ENCODE measurements around the gene COMT.

The COMT gene

GRCh38 chr22:19983741-19984140 is 42.2 kb downstream of the COMT start:
- peak; percentile 11 for DNase-seq

- DNase-seq, result peak; percentile 79
Measured at GRCh38 chr22:19984201-19984753, 42.7 kb downstream of the COMT start.

DNA sequence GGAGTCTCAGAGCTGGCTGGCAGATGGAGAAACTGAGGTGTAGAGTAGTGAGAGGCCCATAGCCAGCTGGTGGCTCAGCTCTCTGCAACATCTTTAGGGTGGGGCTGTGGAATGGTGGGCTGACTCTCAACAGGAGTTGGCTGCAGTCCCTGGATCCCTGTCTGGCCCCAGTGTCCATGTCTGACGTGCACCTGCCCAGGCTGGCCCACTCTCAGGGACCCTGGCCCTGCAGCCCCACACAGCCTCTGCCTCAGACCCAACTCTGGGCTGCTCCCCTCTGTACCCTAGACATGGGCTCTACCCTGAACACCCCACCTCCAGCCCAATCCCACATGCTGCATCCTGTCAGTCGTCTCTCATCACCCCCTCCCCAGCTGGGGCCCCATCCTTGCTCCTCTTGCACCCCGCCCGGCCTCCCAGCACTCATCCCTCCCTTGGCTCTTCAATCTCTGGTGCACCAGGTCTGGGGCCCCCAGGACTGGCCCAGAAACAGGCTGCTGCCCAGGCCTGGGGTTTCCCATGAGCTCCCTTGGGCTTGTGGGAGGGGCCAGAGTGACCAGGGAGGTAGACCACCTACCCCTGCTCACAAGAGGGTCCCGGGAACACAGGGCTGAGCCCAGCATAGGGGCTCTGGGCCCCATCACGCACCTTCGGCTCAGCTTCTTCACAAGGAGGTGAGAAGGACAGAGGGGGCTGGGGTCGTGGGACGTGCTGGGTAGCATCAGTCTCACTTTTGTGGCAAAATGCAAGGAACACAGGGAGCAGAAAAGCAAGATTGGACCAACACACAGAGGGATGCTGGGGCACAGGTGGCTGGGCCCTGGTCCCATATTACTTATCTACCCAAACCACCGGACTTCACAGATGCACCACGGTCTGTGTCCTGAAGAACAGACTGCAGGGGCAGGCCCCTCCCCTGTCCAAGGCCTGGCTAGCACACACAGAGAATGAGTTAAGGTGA is 43.6 kb downstream of the COMT start:
- no peak for DNase-seq

- DNase-seq, result no peak
Measured at GRCh38 chr22:19986011-19986409, 44.4 kb downstream of the COMT start.

DNA sequence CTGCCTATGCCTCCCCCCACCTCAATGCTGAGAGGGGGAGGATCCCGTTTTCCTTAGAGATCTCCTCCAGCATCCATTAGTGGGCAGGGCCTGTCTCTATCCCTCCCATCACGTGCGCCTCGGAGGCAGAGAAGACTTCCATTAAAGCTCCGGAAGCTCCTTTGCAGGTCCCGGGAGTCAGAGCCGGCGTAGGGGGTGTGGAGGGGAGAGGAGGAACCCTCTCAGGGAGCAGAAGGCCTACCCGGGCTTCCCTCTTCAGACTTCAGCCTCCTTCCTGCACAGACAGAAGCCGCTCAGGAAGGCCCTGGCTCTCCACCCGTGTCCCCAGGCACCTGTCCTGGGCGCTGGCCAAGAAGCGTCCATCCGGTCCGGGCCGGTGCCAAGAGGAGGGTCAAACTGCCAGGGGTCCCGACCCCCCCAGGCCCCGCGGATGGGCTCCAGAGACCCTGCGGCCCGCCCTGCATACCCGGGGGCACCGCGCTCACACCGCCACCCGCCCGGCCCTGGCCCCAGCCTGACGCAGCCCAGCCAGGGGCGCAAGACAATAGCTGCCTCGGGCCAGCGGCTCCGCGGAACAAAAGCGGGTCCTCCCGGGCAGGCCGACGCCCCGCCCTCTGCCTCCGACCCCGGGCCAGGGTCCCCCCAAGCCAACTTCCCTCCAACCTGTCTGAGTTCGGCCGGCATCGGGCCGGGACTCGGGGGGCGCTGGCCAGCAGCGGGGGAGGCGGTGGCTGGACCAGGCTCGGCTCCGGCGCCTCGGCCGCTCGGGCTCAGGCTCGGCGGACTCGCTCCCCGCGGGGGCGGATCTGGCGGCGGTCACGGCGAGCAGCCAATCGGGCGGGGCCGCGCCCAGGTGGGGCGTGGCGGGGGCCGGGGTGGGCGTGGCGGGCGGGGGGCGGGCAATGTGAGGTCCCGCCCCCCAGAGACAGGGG is 45.1 kb downstream of the COMT start:
- DNase-seq, result peak; percentile 71

- DNase-seq, result no peak
Measured at GRCh38 chr22:19987394-19988306, 46.1 kb downstream of the COMT start.

- no peak for DNase-seq
Measured at GRCh38 chr22:19988331-19988808, 46.8 kb downstream of the COMT start.

- no peak for DNase-seq
Measured at GRCh38 chr22:19988965-19989724, 47.6 kb downstream of the COMT start.

DNA sequence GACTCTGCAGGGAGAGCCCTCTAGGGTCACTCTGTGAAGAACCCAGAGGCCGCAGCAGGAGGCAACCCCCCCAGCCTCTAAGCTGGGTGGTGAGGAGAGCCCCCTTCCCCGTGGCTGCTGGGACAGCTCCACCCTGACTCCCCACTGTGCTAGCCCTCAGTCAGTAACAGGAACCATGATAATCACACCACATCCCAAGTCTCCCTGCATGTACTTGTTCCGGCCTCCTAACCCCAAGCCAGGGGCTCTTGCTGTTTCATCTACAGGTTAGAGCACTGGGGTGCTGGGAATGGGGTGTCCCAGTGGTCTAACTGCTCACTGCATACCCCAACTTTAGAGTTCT is 48.1 kb downstream of the COMT start:
- DNase-seq, result no peak

DNA sequence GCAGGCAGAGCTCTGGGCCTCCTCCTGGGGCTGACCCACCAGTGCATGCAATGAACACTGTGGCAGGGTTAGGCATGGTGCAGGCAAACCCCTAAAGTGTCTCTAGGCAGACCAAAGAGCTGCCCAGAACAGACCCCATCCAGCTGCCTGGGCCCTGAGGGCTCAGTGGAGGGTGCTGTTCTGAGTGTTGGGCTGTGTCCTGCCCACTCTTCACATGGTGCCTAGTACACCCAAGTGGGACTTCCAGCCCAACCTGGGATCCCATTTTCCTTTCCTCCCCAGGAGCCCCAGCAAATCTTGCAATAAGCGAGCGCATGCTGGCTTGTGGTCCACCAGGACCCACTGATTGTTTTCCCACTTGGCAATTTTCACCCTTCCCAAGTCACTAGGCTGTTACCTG is 48.6 kb downstream of the COMT start:
- DNase-seq, result no peak

DNA sequence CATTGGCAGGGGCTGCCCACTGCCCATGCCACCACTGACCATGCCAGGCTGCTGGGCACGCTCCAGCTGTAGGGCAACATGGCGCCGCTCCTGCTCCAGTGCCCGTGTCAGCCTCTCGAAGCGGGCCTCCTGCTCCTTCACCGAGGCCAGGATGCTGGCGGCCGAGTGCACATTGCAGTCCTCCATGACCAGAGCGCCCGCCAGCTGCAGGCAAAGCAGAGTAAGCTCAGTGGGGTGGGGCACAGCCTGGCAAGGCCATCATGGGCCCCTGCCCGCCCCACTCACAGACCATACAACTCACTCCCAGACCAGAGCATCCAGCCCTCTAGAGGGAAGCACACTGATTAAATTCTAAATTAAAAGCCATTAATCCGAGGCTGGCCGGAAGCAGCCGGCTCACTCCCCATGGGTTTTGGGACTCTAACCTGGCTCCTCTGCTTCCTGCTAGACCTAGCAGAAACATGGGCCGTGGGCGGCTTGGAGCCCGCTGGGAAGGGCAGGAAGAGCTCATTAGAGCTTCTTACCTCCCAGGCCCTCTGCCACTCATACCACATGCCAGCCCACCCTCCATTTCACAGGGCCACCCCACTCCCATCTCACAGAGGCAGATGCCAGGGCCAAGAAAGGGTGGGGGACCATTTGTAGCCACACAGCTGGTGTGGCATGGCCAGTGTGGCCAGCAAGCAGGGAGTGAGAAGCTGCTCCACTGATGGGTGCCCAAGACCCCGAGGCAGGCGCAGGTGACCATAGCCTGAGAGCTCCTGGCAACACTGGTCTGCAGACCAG is 49.2 kb downstream of the COMT start:
- DNase-seq, result no peak

GRCh38 chr22:19991395-19991644 is 49.7 kb downstream of the COMT start:
- DNase-seq, result no peak

GRCh38 chr22:19991645-19992451 is 50.3 kb downstream of the COMT start:
- DNase-seq, result no peak

GRCh38 chr22:19992481-19992911 is 50.9 kb downstream of the COMT start:
- no peak for DNase-seq

DNA sequence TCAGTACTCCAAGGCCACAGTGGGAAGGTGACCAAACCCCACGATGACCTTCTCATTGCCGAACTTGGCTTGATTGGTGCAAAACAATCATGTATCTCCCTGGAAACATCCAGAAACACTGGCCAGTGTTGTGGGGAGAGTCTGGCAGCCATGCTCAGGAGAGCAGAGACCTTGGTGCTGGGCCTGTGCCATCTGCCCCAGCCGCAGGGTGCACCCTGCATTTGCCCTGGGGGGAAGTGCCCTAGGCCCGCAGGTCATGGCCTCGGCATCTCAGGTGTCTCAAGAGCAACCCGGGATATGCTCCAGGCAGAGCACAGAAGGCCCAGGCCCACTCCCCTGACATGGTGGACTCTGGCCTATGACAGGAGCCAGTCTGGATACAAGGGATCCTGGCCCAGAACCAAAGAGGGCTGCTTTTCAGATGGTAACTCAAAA is 51.4 kb downstream of the COMT start:
- DNase-seq, result no peak

- no peak for DNase-seq
Measured at GRCh38 chr22:19993926-19994325, 52.4 kb downstream of the COMT start.

- DNase-seq, result no peak
Measured at GRCh38 chr22:19994851-19995610, 53.5 kb downstream of the COMT start.

GRCh38 chr22:19995611-19996339 is 54.2 kb downstream of the COMT start:
- DNase-seq, result no peak
